K562 (cell line): ENCODE measurements around the gene POLD2. TPM values are rescaled to one million over a fixed set of nuclear protein-coding genes. Genes with fewer than 3 reads are reported as not detected.

Experiments
- BDP1 ChIP-seq: IDR thresholded peaks from 3 replicates; pipeline ENCODE4 v1.6.1; 2011; ENCODE audit not compliant: insufficient read length, insufficient read depth
- BHLHE40 ChIP-seq: IDR thresholded peaks from 2 replicates; pipeline ENCODE4 v1.6.1; 2011; ENCODE audit warnings: low read length, improper control_type of control experiment
- BRF1 ChIP-seq: IDR thresholded peaks from 3 replicates; pipeline ENCODE4 v1.6.1; 2011; ENCODE audit warnings: borderline replicate concordance, mild to moderate bottlenecking; ENCODE audit not compliant: insufficient read length; ENCODE audit errors: extremely low read depth
- CBX3 ChIP-seq, 2 experiments: IDR thresholded peaks; 1 replicate in 1 of 2; 2 replicates in 1 of 2; pipeline ENCODE4 v1.6.1; 2012; ENCODE audit warnings: inconsistent platforms in 2 of 2, low read length in 2 of 2, borderline replicate concordance in 1 of 2, control low read depth in 1 of 2
- DIDO1 ChIP-seq: fragments of 450-650 bp; IDR thresholded peaks from 2 replicates; pipeline ENCODE4 v1.6.1; 2016; ENCODE audit warnings: low read depth, missing biosample characterization, missing genetic modification characterization
- DLX4 ChIP-seq: fragments of 250-450 bp; sonication (Bioruptor Pico); IDR thresholded peaks from 2 replicates; pipeline ENCODE4 v1.6.1; 2021; ENCODE audit warnings: mild to moderate bottlenecking
- FOXK2 ChIP-seq, 2 experiments: fragments of 450-650 bp; IDR thresholded peaks in 1 of 2; conservative IDR thresholded peaks in 1 of 2; 2 replicates each; pipeline ENCODE4 v1.6.1; 2016; ENCODE audit warnings: low read depth in 2 of 2, mild to moderate bottlenecking in 1 of 2
- MAZ ChIP-seq, 2 experiments: fragments of 450-650 bp in 1 of 2; sonication (generic) in 1 of 2; formaldehyde crosslinking; IDR thresholded peaks in 1 of 2; conservative IDR thresholded peaks in 1 of 2; 2 replicates each; pipeline versions ENCODE4 v1.4.0 to v1.5.0; 2020; ENCODE audit warnings: mild to moderate bottlenecking in 1 of 2, missing genetic modification reagents in 1 of 2
- MIER1 ChIP-seq: fragments of 450-650 bp; IDR thresholded peaks from 2 replicates; pipeline ENCODE4 v1.6.1; 2016; ENCODE audit warnings: antibody characterized with exemption, mild to moderate bottlenecking, low read depth
- MITF ChIP-seq: IDR thresholded peaks from 2 replicates; pipeline ENCODE4 v1.6.1; 2014; ENCODE audit warnings: antibody characterized with exemption
- MNT ChIP-seq, 2 experiments: fragments of 450-650 bp; conservative IDR thresholded peaks; 2 replicates each; pipeline ENCODE4 v1.6.1; 2017; ENCODE audit warnings: mild to moderate bottlenecking in 2 of 2, moderate library complexity in 2 of 2
- NFIC ChIP-seq: fragments of 450-650 bp; IDR thresholded peaks from 2 replicates; pipeline ENCODE4 v1.6.1; 2017; ENCODE audit warnings: mild to moderate bottlenecking, inconsistent platforms
- POLR2AphosphoS2 ChIP-seq: IDR thresholded peaks from 2 replicates; pipeline ENCODE4 v1.6.1; 2012; ENCODE audit warnings: low read length, improper control_type of control experiment
- POLR2AphosphoS5 ChIP-seq: IDR thresholded peaks from 2 replicates; pipeline ENCODE4 v1.6.1; 2011; ENCODE audit warnings: mild to moderate bottlenecking, low read depth, low read length, moderate library complexity; ENCODE audit not compliant: control insufficient read depth, insufficient read depth
- TAF9B ChIP-seq: fragments of 450-650 bp; IDR thresholded peaks from 2 replicates; pipeline ENCODE4 v1.6.1; 2018; ENCODE audit warnings: mild to moderate bottlenecking; ENCODE audit not compliant: partially characterized antibody
- TRIM28 ChIP-seq: fragments of 450-650 bp; IDR thresholded peaks from 2 replicates; pipeline ENCODE4 v1.6.1; 2017
- ZBTB7A ChIP-seq: IDR thresholded peaks from 2 replicates; pipeline ENCODE4 v1.6.1; 2011; ENCODE audit warnings: low read depth, mild to moderate bottlenecking, low read length, moderate library complexity, borderline replicate concordance; ENCODE audit not compliant: control insufficient read depth
- ZNF143 ChIP-seq: sonication (generic); formaldehyde crosslinking; IDR thresholded peaks from 2 replicates; pipeline ENCODE4 v1.9.0; 2022; ENCODE audit warnings: mild to moderate bottlenecking, missing genetic modification reagents
- ZNF41 ChIP-seq: fragments of 250-450 bp; sonication (Bioruptor Pico); conservative IDR thresholded peaks from 2 replicates; pipeline ENCODE4 v1.4.0; 2020; ENCODE audit warnings: mild to moderate bottlenecking
- ZNF449 ChIP-seq: fragments of 250-450 bp; sonication (Bioruptor Pico); IDR thresholded peaks from 2 replicates; pipeline ENCODE4 v1.8.0; 2022; ENCODE audit warnings: moderate library complexity, mild to moderate bottlenecking, inconsistent platforms
- polyA plus RNA-seq, 8 experiments: library from polyadenylated mRNA; depleted of rRNA in 4 of 8; stranded (reverse) in 5 of 8; unstranded in 3 of 8; fragments of >200 nt; fragmentation: Nextera tagmentation in 2 of 8; fragmentation: Illumina TruSeq in 1 of 8; extraction: Ambion mirVana in 2 of 8; extraction: Trizol in 1 of 8; gene quantifications; 2 replicates each; pipeline versions ENCODE4 v1.2.1 to v1.2.3, GENCODE V29; 2011 to 2014; ENCODE audit warnings: inconsistent platforms in 1 of 8, missing spikeins in 1 of 8
- total RNA-seq, 7 experiments: library from RNA; depleted of rRNA in 6 of 7; stranded (reverse); fragments of >200 nt in 6 of 7; fragmentation: Illumina TruSeq in 2 of 7; extraction: Trizol in 2 of 7; gene quantifications; 2 replicates each; pipeline versions ENCODE4 v1.2.1 to v1.2.3, GENCODE V29; 2011 to 2021; ENCODE audit warnings: low replicate concordance in 1 of 7

The POLD2 gene
- total and polyA plus RNA-seq, 9 of the 15 experiments (the other 6 are each of a cell fraction or from before 2014, with no cell fraction given): 29.7 to 259 (median 225) TPM

- peak; percentile 89 for TF ChIP-seq NFIC
- peak; percentile 57 to 75; a peak in 2 of 4 replicates for TF ChIP-seq FOXK2 (conservative IDR thresholded peaks at IDR 0.05 in 1 of 2, IDR thresholded peaks at IDR 0.05 in 1 of 2; ENCODE audit: low read depth in 2 of 2)
- no peak for TF ChIP-seq ZNF449 (CRISPR knock-in tag)
- TF ChIP-seq DIDO1 (tag): 0 out of 2 replicates have a peak, but pooled peaks have one; percentile 16
- no peak for TF ChIP-seq BRF1
- TF ChIP-seq TAF9B: no peak
- TF ChIP-seq DLX4 (CRISPR knock-in tag): no peak
- peak in 1 of 2 experiments; percentile 60; a peak in 1 of 3 replicates for TF ChIP-seq CBX3 (IDR thresholded peaks at IDR 0.05; ENCODE audit: borderline replicate concordance in 1 of 2, low read length in 2 of 2)
- peak; percentile 35 to 38; a peak in 2 of 4 replicates for TF ChIP-seq MAZ (CRISPR knock-in tag; conservative IDR thresholded peaks at IDR 0.05 in 1 of 2, IDR thresholded peaks at IDR 0.05 in 1 of 2)
- TF ChIP-seq POLR2AphosphoS2: no peak
- TF ChIP-seq ZNF143 (CRISPR knock-in tag): no peak
- TF ChIP-seq BDP1: no peak
- TF ChIP-seq ZNF41 (CRISPR knock-in tag): no peak
- TF ChIP-seq MIER1: no peak
- peak; percentile 58; the same call in 1 of the 2 replicates for TF ChIP-seq BHLHE40
- no peak for TF ChIP-seq MITF
- TF ChIP-seq MNT (conservative IDR thresholded peaks at IDR 0.05): no peak; a peak in 1 of 4 replicates
- TF ChIP-seq ZBTB7A: peak; percentile 56; the same call in 1 of the 2 replicates
- TF ChIP-seq POLR2AphosphoS5: peak; percentile 86
- 0 out of 2 replicates have a peak, but pooled peaks have one; percentile 34 for TF ChIP-seq TRIM28
Observed at GRCh38 chr7:44147026-44147991, 24.0 kb upstream of the POLD2 start (continued).
